ENCODE measurements around the gene PARVG.

DNA sequence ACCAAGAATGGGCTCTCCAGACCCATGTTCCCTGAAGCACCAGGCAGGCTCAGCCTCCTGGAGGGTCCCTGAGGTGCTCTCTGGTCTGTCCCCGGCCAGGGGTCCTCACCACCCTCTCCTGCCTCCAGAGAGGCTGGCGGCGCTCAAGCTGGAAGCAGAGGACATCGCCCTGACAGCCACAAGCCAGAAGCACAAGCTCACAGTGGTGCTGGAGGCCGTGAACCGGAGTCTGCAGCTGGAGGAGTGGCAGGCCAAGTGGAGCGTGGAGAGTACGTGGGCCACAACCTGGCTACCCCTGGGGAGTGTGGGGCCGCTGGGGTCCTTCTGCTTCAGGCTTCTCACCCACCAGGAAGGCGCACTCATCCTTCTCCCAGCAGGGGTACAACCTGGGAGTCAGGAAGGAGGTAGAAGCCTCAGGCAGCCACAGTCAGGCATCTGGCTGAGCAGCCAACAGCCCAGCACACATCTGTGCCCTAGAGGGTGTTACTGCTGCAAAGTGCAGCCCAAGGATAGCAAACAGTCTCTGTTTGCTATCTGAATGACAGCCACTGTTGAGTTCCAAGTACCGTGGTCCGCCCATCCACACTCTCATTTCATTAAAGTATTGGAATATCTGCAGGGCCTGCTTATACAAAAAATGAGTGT, 8.4 kb downstream of the PARVG start:
- TF ChIP-seq CTCF (IDR thresholded peaks at IDR 0.05; ENCODE audit: insufficient read depth, low read length) (no peak), POLR2AphosphoS5 (IDR thresholded peaks at IDR 0.05; ENCODE audit: low read depth) (no peak; the same call in 1 of the 2 replicates)
- TF ChIP-seq, protein P1, sequence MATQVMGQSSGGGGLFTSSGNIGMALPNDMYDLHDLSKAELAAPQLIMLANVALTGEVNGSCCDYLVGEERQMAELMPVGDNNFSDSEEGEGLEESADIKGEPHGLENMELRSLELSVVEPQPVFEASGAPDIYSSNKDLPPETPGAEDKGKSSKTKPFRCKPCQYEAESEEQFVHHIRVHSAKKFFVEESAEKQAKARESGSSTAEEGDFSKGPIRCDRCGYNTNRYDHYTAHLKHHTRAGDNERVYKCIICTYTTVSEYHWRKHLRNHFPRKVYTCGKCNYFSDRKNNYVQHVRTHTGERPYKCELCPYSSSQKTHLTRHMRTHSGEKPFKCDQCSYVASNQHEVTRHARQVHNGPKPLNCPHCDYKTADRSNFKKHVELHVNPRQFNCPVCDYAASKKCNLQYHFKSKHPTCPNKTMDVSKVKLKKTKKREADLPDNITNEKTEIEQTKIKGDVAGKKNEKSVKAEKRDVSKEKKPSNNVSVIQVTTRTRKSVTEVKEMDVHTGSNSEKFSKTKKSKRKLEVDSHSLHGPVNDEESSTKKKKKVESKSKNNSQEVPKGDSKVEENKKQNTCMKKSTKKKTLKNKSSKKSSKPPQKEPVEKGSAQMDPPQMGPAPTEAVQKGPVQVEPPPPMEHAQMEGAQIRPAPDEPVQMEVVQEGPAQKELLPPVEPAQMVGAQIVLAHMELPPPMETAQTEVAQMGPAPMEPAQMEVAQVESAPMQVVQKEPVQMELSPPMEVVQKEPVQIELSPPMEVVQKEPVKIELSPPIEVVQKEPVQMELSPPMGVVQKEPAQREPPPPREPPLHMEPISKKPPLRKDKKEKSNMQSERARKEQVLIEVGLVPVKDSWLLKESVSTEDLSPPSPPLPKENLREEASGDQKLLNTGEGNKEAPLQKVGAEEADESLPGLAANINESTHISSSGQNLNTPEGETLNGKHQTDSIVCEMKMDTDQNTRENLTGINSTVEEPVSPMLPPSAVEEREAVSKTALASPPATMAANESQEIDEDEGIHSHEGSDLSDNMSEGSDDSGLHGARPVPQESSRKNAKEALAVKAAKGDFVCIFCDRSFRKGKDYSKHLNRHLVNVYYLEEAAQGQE (IDR thresholded peaks at IDR 0.05; ENCODE audit: insufficient replicate concordance, low read depth), result no peak

Data from HL-60 (cell line).